Stimulated activated naive CD4-positive, alpha-beta T cell (primary cell): ENCODE data around the gene MAPKAPK2.
"Not testable (repeated sequence)": the region's sequence is repeated elsewhere in the genome, so short reads cannot be mapped to it uniquely, and the experiment has no call there.

ENCODE experiments used
- DNase-seq, 6 experiments: peaks; one replicate each; lab custom pipeline; 2025; lab: John Stamatoyannopoulos, UW

MAPKAPK2 gene

GRCh38 chr1:206684478-206685333 is at the start of gene MAPKAPK2:
TSS of gene MAPKAPK2 (plus strand) at chr1:206684905. CDS start at chr1:206685230, 325 bp downstream.
- DNase-seq: peak; percentile 61 to 82 (median 80)

GRCh38 chr1:206635080-206635977 is 49.4 kb upstream of the MAPKAPK2 start, which contains the start of gene DYRK3:
TSS of gene DYRK3 (plus strand) at chr1:206635536. CDS start at chr1:206635704, 168 bp downstream.
- peak; percentile 69 to 87 (median 76) for DNase-seq

- peak in 2 of 6 experiments; percentile 25 to 54 for DNase-seq
Observed at GRCh38 chr1:206635978-206636345, 48.7 kb upstream of the MAPKAPK2 start.

- DNase-seq: no peak
Observed at GRCh38 chr1:206636671-206637070, 48.0 kb upstream of the MAPKAPK2 start.

GRCh38 chr1:206637605-206638004 is 47.1 kb upstream of the MAPKAPK2 start:
- DNase-seq: no peak

- DNase-seq: not testable (repeated sequence)
Observed at GRCh38 chr1:206642074-206642473, 42.6 kb upstream of the MAPKAPK2 start.

- no peak for DNase-seq
Observed at GRCh38 chr1:206643118-206643698, 41.5 kb upstream of the MAPKAPK2 start.

- no peak for DNase-seq
Observed at GRCh38 chr1:206646504-206646903, 38.2 kb upstream of the MAPKAPK2 start.

GRCh38 chr1:206647224-206647623 is 37.5 kb upstream of the MAPKAPK2 start:
- no peak for DNase-seq

- DNase-seq: no peak
Observed at GRCh38 chr1:206649261-206649921, 35.3 kb upstream of the MAPKAPK2 start.

- DNase-seq: no peak
Observed at GRCh38 chr1:206651014-206651413, 33.7 kb upstream of the MAPKAPK2 start.

- no peak for DNase-seq
Observed at GRCh38 chr1:206651958-206652890, 32.5 kb upstream of the MAPKAPK2 start.

- no peak for DNase-seq
Observed at GRCh38 chr1:206653715-206654459, 30.8 kb upstream of the MAPKAPK2 start.

- DNase-seq: no peak
Observed at GRCh38 chr1:206654828-206655227, 29.9 kb upstream of the MAPKAPK2 start.

- DNase-seq: no peak
Observed at GRCh38 chr1:206655471-206655882, 29.2 kb upstream of the MAPKAPK2 start.

- no peak for DNase-seq
Observed at GRCh38 chr1:206656936-206657335, 27.8 kb upstream of the MAPKAPK2 start.

GRCh38 chr1:206657751-206658150 is 27.0 kb upstream of the MAPKAPK2 start:
- no peak for DNase-seq

GRCh38 chr1:206658264-206658980 is 26.3 kb upstream of the MAPKAPK2 start:
- peak in 5 of 6 experiments; percentile 5 to 58 (median 23) for DNase-seq

GRCh38 chr1:206658981-206659273 is 25.8 kb upstream of the MAPKAPK2 start:
- no peak for DNase-seq
